Astrocyte (in vitro differentiated cells and primary cell): ENCODE measurements around the gene SZRD1. TPM values are rescaled to one million over a fixed set of nuclear protein-coding genes. Genes with fewer than 3 reads are reported as not detected.

Experiments
- DNase-seq: peaks from one replicate; pipeline ENCODE4 v3.0.0-alpha.2; 2010; ENCODE audit warnings: low read depth
- FAIRE-seq: peaks from 2 replicates; lab custom pipeline; 2011; peaks lifted over from hg19 to GRCh38; lab: Jason Lieb, UNC
- H2AFZ ChIP-seq: 2 replicates; pipeline ENCODE4 v1.6.0; 2012; ENCODE audit warnings: low read depth, low read length, inconsistent platforms
- H3K27ac ChIP-seq: 2 replicates; pipeline ENCODE4 v1.5.1; 2011; ENCODE audit warnings: low read depth, low read length, inconsistent platforms
- H3K27me3 ChIP-seq: 2 replicates; pipeline ENCODE4 v1.6.0; 2011; ENCODE audit warnings: low read length, inconsistent platforms; ENCODE audit not compliant: insufficient read depth
- H3K36me3 ChIP-seq: 2 replicates; pipeline ENCODE4 v1.5.1; 2011; ENCODE audit warnings: low read length, inconsistent platforms; ENCODE audit not compliant: insufficient read depth
- H3K4me1 ChIP-seq: 2 replicates; pipeline ENCODE4 v1.5.1; 2011; ENCODE audit warnings: low read length, inconsistent platforms; ENCODE audit not compliant: insufficient read depth
- H3K4me2 ChIP-seq: 2 replicates; pipeline ENCODE4 v1.6.0; 2012; ENCODE audit warnings: low read length, inconsistent platforms
- H3K4me3 ChIP-seq: 2 replicates; pipeline ENCODE4 v1.5.1; 2011; ENCODE audit warnings: low read depth, mild to moderate bottlenecking, low read length, inconsistent platforms; ENCODE audit not compliant: insufficient read depth
- H3K79me2 ChIP-seq: 2 replicates; pipeline ENCODE4 v1.6.0; 2012; ENCODE audit warnings: mild to moderate bottlenecking, low read length, inconsistent platforms; ENCODE audit not compliant: insufficient read depth
- H3K9ac ChIP-seq: 2 replicates; pipeline ENCODE4 v1.6.0; 2012; ENCODE audit warnings: mild to moderate bottlenecking, low read length, inconsistent platforms
- H3K9me3 ChIP-seq: 2 replicates; pipeline ENCODE4 v1.5.1; 2012; ENCODE audit warnings: low read depth, mild to moderate bottlenecking, low read length, inconsistent platforms; ENCODE audit not compliant: insufficient read depth
- H4K20me1 ChIP-seq: 2 replicates; pipeline ENCODE4 v1.6.0; 2012; ENCODE audit warnings: low read length, inconsistent platforms; ENCODE audit not compliant: insufficient read depth
- H3K27ac Mint-ChIP-seq: one replicate; pipeline ENCODE4 v1.8.0; 2021; ENCODE audit warnings: mild to moderate bottlenecking, mixed read lengths; ENCODE audit not compliant: unreplicated experiment
- H3K27me3 Mint-ChIP-seq: one replicate; pipeline ENCODE4 v1.8.0; 2021; ENCODE audit warnings: low read depth, mixed read lengths; ENCODE audit not compliant: unreplicated experiment
- H3K36me3 Mint-ChIP-seq: one replicate; pipeline ENCODE4 v1.8.0; 2021; ENCODE audit warnings: low read depth, mixed read lengths; ENCODE audit not compliant: unreplicated experiment
- H3K4me1 Mint-ChIP-seq: one replicate; pipeline ENCODE4 v1.8.0; 2021; ENCODE audit warnings: low read depth, mixed read lengths; ENCODE audit not compliant: unreplicated experiment
- H3K4me3 Mint-ChIP-seq: one replicate; pipeline ENCODE4 v1.8.0; 2021; ENCODE audit warnings: mild to moderate bottlenecking, moderate library complexity, mixed read lengths; ENCODE audit not compliant: unreplicated experiment
- H3K9me3 Mint-ChIP-seq: one replicate; pipeline ENCODE4 v1.8.0; 2021; ENCODE audit warnings: mild to moderate bottlenecking, mixed read lengths; ENCODE audit not compliant: unreplicated experiment
- CTCF ChIP-seq: IDR thresholded peaks from 2 replicates; pipeline ENCODE4 v1.5.1; 2011; ENCODE audit warnings: low read depth, mild to moderate bottlenecking, inconsistent platforms, low read length, moderate library complexity; ENCODE audit not compliant: insufficient read depth
- EZH2 ChIP-seq: IDR thresholded peaks from 2 replicates; pipeline ENCODE4 v1.6.1; 2012; ENCODE audit warnings: mild to moderate bottlenecking, low read length, inconsistent platforms; ENCODE audit not compliant: insufficient read depth
- total RNA-seq: library from RNA; stranded (reverse); gene quantifications from 2 replicates; pipeline ENCODE4 v1.2.1, GENCODE V29; 2021

SZRD1 gene
- total RNA-seq, 1 donor from 2014 or later: 165 TPM

- H2AFZ ChIP-seq: no peak overlapping the region
- no peak overlapping the region for H3K4me2 ChIP-seq
- H3K4me3 ChIP-seq: no peak overlapping the region
- peaks cover 2% of the 10 kb centered on the region for H3K36me3 Mint-ChIP-seq
- no peaks in the 10 kb centered on the region for H3K4me1 Mint-ChIP-seq
- H3K27ac Mint-ChIP-seq: no peak overlapping the region
- peaks cover 3% of the 10 kb centered on the region for H3K9me3 Mint-ChIP-seq
- FAIRE-seq: no peak
- no peaks in the 10 kb centered on the region for H3K36me3 ChIP-seq
- TF ChIP-seq EZH2: no peak
- TF ChIP-seq CTCF: no peak
- H3K27me3 Mint-ChIP-seq: peaks cover 27% of the 10 kb centered on the region
- no peak overlapping the region for H3K9ac ChIP-seq
- no peaks in the 10 kb centered on the region for H3K79me2 ChIP-seq
- no peak overlapping the region for H3K27ac ChIP-seq
- H3K4me1 ChIP-seq: no peaks in the 10 kb centered on the region
- peaks cover 2% of the 10 kb centered on the region for H3K27me3 ChIP-seq
- H3K4me3 Mint-ChIP-seq: no peak overlapping the region
- no peaks in the 10 kb centered on the region for H4K20me1 ChIP-seq
- no peaks in the 10 kb centered on the region for H3K9me3 ChIP-seq
- no peak for DNase-seq
Observed at GRCh38 chr1:16413191-16413590, 46.1 kb downstream of the SZRD1 start.

GRCh38 chr1:16418823-16419425 is 51.9 kb downstream of the SZRD1 start:
- no peaks in the 10 kb centered on the region for H3K9me3 ChIP-seq
- TF ChIP-seq CTCF (no peak), EZH2 (no peak)
- H3K9ac ChIP-seq: no peak overlapping the region
- H4K20me1 ChIP-seq: no peaks in the 10 kb centered on the region
- H2AFZ ChIP-seq: no peak overlapping the region
- no peak overlapping the region for H3K4me3 ChIP-seq
- FAIRE-seq: no peak
- no peaks in the 10 kb centered on the region for H3K4me1 ChIP-seq
- peaks cover 9% of the 10 kb centered on the region for H3K27me3 ChIP-seq
- Mint-ChIP-seq H3K27me3 (peaks cover 27% of the 10 kb centered on the region), H3K36me3 (no peaks in the 10 kb centered on the region), H3K4me1 (no peaks in the 10 kb centered on the region), H3K9me3 (peaks cover 2% of the 10 kb centered on the region), H3K27ac (no peak overlapping the region), H3K4me3 (no peak overlapping the region)
- H3K79me2 ChIP-seq: no peaks in the 10 kb centered on the region
- H3K36me3 ChIP-seq: no peaks in the 10 kb centered on the region
- no peak for DNase-seq
- no peak overlapping the region for H3K27ac ChIP-seq
- H3K4me2 ChIP-seq: no peak overlapping the region

GRCh38 chr1:16420424-16421118 is 53.5 kb downstream of the SZRD1 start:
- H3K27ac Mint-ChIP-seq: no peak overlapping the region
- Histone ChIP-seq H3K4me1 (no peaks in the 10 kb centered on the region), H4K20me1 (no peaks in the 10 kb centered on the region), H3K9ac (no peak overlapping the region), H3K27ac (no peak overlapping the region), H3K4me3 (no peak overlapping the region), H2AFZ (no peak overlapping the region), H3K27me3 (peaks cover 9% of the 10 kb centered on the region), H3K79me2 (no peaks in the 10 kb centered on the region), H3K9me3 (no peaks in the 10 kb centered on the region), H3K4me2 (no peak overlapping the region), H3K36me3 (no peaks in the 10 kb centered on the region)
- H3K4me1 Mint-ChIP-seq: no peaks in the 10 kb centered on the region
- TF ChIP-seq CTCF: no peak
- TF ChIP-seq EZH2: no peak
- peaks cover 27% of the 10 kb centered on the region for H3K27me3 Mint-ChIP-seq
- no peaks in the 10 kb centered on the region for H3K36me3 Mint-ChIP-seq
- peaks cover 2% of the 10 kb centered on the region for H3K9me3 Mint-ChIP-seq
- FAIRE-seq: no peak
- no peak for DNase-seq
- H3K4me3 Mint-ChIP-seq: no peak overlapping the region
